DOHH2 (cell line): Measurements from ENCODE around the gene PMPCA.

ENCODE experiments used
- H3F3A ChIP-seq: fragments of 200-600 bp; sonication (generic), shearing (Covaris generic); 2 replicates; pipeline ENCODE4 v1.6.0; 2016; ENCODE audit warnings: antibody characterized with exemption, mild to moderate bottlenecking; ENCODE audit not compliant: control insufficient read depth, insufficient read depth
- H3K27ac ChIP-seq: fragments of 200-600 bp; sonication (generic); 2 replicates; pipeline ENCODE4 v1.5.1; 2014; ENCODE audit warnings: low read depth, mild to moderate bottlenecking, low read length, moderate library complexity
- H3K27me3 ChIP-seq: fragments of 200-600 bp; sonication (generic); 2 replicates; pipeline ENCODE4 v1.6.1; 2014; ENCODE audit warnings: mild to moderate bottlenecking, low read length, mixed read lengths; ENCODE audit not compliant: control insufficient read depth
- H3K36me3 ChIP-seq: fragments of 200-600 bp; sonication (generic); 2 replicates; pipeline ENCODE4 v1.6.1; 2014; ENCODE audit warnings: mild to moderate bottlenecking, low read length, moderate library complexity, mixed read lengths; ENCODE audit not compliant: control insufficient read depth
- H3K4me1 ChIP-seq: fragments of 200-600 bp; sonication (generic); 2 replicates; pipeline ENCODE4 v1.6.1; 2014; ENCODE audit warnings: mild to moderate bottlenecking, low read length, mixed read lengths; ENCODE audit not compliant: control insufficient read depth
- H3K4me2 ChIP-seq: fragments of 200-600 bp; sonication (generic); 2 replicates; pipeline ENCODE4 v1.6.0; 2014; ENCODE audit warnings: mild to moderate bottlenecking, low read length, moderate library complexity
- H3K4me3 ChIP-seq: fragments of 200-600 bp; sonication (generic); 2 replicates; pipeline ENCODE4 v1.5.1; 2014; ENCODE audit warnings: mild to moderate bottlenecking, low read length, mixed read lengths
- H3K79me2 ChIP-seq: fragments of 200-600 bp; sonication (generic); 2 replicates; pipeline ENCODE4 v1.6.1; 2014; ENCODE audit warnings: mild to moderate bottlenecking, low read length, mixed read lengths; ENCODE audit not compliant: control insufficient read depth
- H3K9me2 ChIP-seq: fragments of 200-600 bp; sonication (generic); replicated peaks from 2 replicates; pipeline ENCODE4 v1.6.1; 2014; ENCODE audit warnings: mild to moderate bottlenecking, low read length, mixed read lengths; ENCODE audit not compliant: control insufficient read depth
- H3K9me3 ChIP-seq: fragments of 200-600 bp; sonication (generic); 2 replicates; pipeline ENCODE4 v1.6.1; 2014; ENCODE audit warnings: antibody characterized with exemption, low read length, mixed read lengths; ENCODE audit not compliant: control insufficient read depth, insufficient read depth
- H4K20me1 ChIP-seq: fragments of 200-600 bp; sonication (generic); 2 replicates; pipeline ENCODE4 v1.6.0; 2014; ENCODE audit warnings: low read depth, mild to moderate bottlenecking, antibody characterized with exemption, low read length, moderate library complexity; ENCODE audit not compliant: control insufficient read depth, insufficient read depth
- EZH2phosphoT487 ChIP-seq: fragments of 200-600 bp; sonication (generic); IDR thresholded peaks from 2 replicates; pipeline ENCODE4 v1.6.1; 2017; ENCODE audit warnings: borderline replicate concordance, mild to moderate bottlenecking, antibody characterized with exemption, low read length, moderate library complexity, mixed read lengths
- TF ChIP-seq, protein P1 (sequence below): fragments of 200-600 bp; sonication (generic); IDR thresholded peaks from one replicate; pipeline ENCODE4 v1.5.1; 2014; ENCODE audit warnings: antibody characterized with exemption, mild to moderate bottlenecking, low read depth, low read length; ENCODE audit not compliant: poor library complexity, severe bottlenecking

PMPCA gene

DNA sequence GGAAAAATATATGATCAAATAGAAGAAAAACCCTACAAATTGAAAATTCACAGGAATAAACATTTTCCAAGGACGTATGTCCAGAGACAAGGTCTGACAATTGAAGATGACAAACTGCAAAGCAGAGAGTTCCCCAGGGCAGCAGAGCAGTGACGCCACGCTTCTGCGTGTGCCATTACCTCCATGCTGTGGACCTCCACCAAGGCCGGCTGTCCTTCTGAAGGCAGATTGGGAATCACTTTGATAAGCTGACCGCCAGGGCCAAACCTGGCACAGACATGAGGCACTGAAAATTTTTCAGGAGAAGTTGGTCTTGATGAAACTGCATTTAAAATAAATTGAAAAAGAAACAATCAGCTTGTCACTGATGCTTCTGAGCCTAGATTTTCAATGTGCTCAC, 53.8 kb downstream of the PMPCA start:
- H3K27ac ChIP-seq: no peak overlapping the region
- peaks cover 89% of the 10 kb centered on the region for H3K36me3 ChIP-seq
- no peak overlapping the region for H3K4me2 ChIP-seq
- no peak for TF ChIP-seq EZH2phosphoT487
- TF ChIP-seq, protein P1, sequence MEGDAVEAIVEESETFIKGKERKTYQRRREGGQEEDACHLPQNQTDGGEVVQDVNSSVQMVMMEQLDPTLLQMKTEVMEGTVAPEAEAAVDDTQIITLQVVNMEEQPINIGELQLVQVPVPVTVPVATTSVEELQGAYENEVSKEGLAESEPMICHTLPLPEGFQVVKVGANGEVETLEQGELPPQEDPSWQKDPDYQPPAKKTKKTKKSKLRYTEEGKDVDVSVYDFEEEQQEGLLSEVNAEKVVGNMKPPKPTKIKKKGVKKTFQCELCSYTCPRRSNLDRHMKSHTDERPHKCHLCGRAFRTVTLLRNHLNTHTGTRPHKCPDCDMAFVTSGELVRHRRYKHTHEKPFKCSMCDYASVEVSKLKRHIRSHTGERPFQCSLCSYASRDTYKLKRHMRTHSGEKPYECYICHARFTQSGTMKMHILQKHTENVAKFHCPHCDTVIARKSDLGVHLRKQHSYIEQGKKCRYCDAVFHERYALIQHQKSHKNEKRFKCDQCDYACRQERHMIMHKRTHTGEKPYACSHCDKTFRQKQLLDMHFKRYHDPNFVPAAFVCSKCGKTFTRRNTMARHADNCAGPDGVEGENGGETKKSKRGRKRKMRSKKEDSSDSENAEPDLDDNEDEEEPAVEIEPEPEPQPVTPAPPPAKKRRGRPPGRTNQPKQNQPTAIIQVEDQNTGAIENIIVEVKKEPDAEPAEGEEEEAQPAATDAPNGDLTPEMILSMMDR: no peak
- H3K27me3 ChIP-seq: no peaks in the 10 kb centered on the region
- no peaks in the 10 kb centered on the region for H3K4me1 ChIP-seq
- H3K9me2 ChIP-seq: no peaks in the 10 kb centered on the region
- H3K79me2 ChIP-seq: 0 out of 2 replicates have a peak, but pooled peaks cover 2% of the 10 kb centered on the region
- H3K4me3 ChIP-seq: no peak overlapping the region
- no peaks in the 10 kb centered on the region for H3F3A ChIP-seq
- H3K9me3 ChIP-seq: no peaks in the 10 kb centered on the region
- H4K20me1 ChIP-seq: no peaks in the 10 kb centered on the region; the same call in none of the 2 replicates

DNA sequence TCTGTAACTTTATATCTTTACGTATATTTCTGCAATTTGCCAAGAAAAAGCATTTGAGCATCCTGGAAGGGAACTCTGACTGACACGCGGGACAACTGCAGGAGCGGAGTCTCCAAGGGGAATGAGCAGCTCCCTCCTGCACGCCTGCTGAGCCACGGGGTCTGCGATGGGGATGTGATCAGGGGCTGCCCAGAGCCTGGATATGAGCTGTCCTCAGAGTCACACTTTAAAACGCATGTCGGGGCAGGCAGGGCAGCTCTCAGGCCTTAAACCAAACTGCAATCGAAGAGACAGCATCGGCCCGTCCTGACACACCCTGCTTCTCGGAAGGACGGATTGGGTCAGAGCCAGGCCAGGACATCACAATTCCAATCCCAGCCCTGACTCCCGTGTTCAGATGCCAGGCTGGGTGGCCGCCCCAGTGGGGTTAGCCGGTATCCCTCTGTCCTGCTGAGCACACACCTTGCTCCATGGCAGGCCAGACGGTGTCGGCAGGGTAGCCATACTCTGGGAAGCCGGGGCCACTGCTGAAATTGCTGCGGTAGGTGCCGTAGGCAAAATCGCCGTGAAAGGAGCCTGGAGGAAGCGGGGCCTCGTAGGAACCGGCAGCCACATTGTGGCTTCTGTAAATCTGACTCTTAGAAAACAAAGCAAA, 55.2 kb downstream of the PMPCA start:
- Histone ChIP-seq H3K9me2 (no peaks in the 10 kb centered on the region), H3F3A (no peaks in the 10 kb centered on the region), H3K9me3 (no peaks in the 10 kb centered on the region), H3K27ac (no peak overlapping the region), H3K4me2 (no peak overlapping the region), H3K27me3 (no peaks in the 10 kb centered on the region), H3K36me3 (peaks cover 92% of the 10 kb centered on the region), H3K79me2 (peaks cover 14% of the 10 kb centered on the region), H4K20me1 (no peaks in the 10 kb centered on the region; the same call in none of the 2 replicates), H3K4me3 (no peak overlapping the region), H3K4me1 (no peaks in the 10 kb centered on the region)
- TF ChIP-seq EZH2phosphoT487: no peak
- TF ChIP-seq, protein P1: no peak

DNA sequence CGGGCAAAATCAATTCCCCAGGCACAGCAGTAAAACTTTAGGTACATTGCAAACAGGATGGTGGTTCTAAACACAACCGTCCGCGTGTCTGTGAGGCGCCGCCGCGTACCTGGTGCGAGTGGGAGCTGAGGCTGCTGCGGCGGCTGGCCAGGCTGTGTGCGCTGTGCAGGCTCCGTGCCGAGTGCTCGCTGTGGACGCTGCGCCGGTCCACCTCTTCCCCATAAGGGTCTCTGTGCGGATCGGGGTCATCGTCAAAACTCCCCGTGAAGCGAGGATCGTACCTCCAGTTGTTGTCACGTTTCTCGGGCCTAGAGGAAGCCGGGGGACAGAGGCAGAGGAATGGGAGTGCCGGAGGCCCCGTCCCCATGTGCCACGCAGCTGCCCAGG, 55.7 kb downstream of the PMPCA start:
- no peak overlapping the region for H3K27ac ChIP-seq
- no peak for TF ChIP-seq EZH2phosphoT487
- TF ChIP-seq, protein P1: no peak
- no peaks in the 10 kb centered on the region for H3K9me3 ChIP-seq
- H3K4me1 ChIP-seq: no peaks in the 10 kb centered on the region
- peaks cover 19% of the 10 kb centered on the region for H3K79me2 ChIP-seq
- no peak overlapping the region for H3K4me2 ChIP-seq
- no peaks in the 10 kb centered on the region for H3F3A ChIP-seq
- peaks cover 92% of the 10 kb centered on the region for H3K36me3 ChIP-seq
- no peaks in the 10 kb centered on the region for H3K27me3 ChIP-seq
- no peak overlapping the region for H3K4me3 ChIP-seq
- no peaks in the 10 kb centered on the region; the same call in 1 of the 2 replicates for H4K20me1 ChIP-seq
- no peaks in the 10 kb centered on the region for H3K9me2 ChIP-seq
